Chondrocyte (in vitro differentiated cells): ENCODE data around the gene AFF2. TPM values are rescaled to one million over a fixed set of nuclear protein-coding genes. Genes with fewer than 3 reads are reported as not detected.

Source experiments
- DNase-seq: peaks from one replicate; pipeline ENCODE4 v3.0.0; 2021; ENCODE audit warnings: mixed read lengths, low spot score
- H3K27ac Mint-ChIP-seq: one replicate; pipeline ENCODE4 v1.8.0; 2021; ENCODE audit warnings: mild to moderate bottlenecking, moderate library complexity, mixed read lengths; ENCODE audit not compliant: unreplicated experiment
- H3K27me3 Mint-ChIP-seq: 2 replicates; pipeline ENCODE4 v1.8.0; 2021; ENCODE audit warnings: low read depth, mixed read lengths
- H3K36me3 Mint-ChIP-seq: 2 replicates; pipeline ENCODE4 v1.8.0; 2021; ENCODE audit warnings: low read depth, mixed read lengths
- H3K4me1 Mint-ChIP-seq: 2 replicates; pipeline ENCODE4 v1.8.0; 2021; ENCODE audit warnings: low read depth, mild to moderate bottlenecking, mixed read lengths
- H3K4me3 Mint-ChIP-seq: one replicate; pipeline ENCODE4 v1.8.0; 2021; ENCODE audit warnings: mild to moderate bottlenecking, moderate library complexity, mixed read lengths; ENCODE audit not compliant: unreplicated experiment
- H3K9me3 Mint-ChIP-seq: 2 replicates; pipeline ENCODE4 v1.8.0; 2021; ENCODE audit warnings: low read depth, mixed read lengths
- total RNA-seq: library from RNA; stranded (reverse); gene quantifications from 3 replicates; pipeline ENCODE4 v1.2.1, GENCODE V29; 2021
- TF ChIP-seq, protein P1 (sequence below): fragments of 200-600 bp; sonication (generic); IDR thresholded peaks from 2 replicates; pipeline ENCODE4 v1.5.0; 2021; ENCODE audit warnings: antibody characterized with exemption, mild to moderate bottlenecking, moderate library complexity

Gene AFF2
- total RNA-seq, 1 donor from 2014 or later = 22.4 TPM

- peaks cover 16% of the 10 kb centered on the region for H3K9me3 Mint-ChIP-seq
- H3K36me3 Mint-ChIP-seq = no peaks in the 10 kb centered on the region
These were observed 223.1 kb downstream of the AFF2 start for GRCh38 chrX:148723551-148723950.

GRCh38 chrX:148728901-148729300 is 228.5 kb downstream of the AFF2 start:
- Mint-ChIP-seq H3K4me1 (peaks cover 5% of the 10 kb centered on the region), H3K4me3 (no peak overlapping the region), H3K9me3 (peaks cover 14% of the 10 kb centered on the region), H3K36me3 (no peaks in the 10 kb centered on the region), H3K27ac (no peak overlapping the region), H3K27me3 (no peaks in the 10 kb centered on the region)
- TF ChIP-seq, protein P1, sequence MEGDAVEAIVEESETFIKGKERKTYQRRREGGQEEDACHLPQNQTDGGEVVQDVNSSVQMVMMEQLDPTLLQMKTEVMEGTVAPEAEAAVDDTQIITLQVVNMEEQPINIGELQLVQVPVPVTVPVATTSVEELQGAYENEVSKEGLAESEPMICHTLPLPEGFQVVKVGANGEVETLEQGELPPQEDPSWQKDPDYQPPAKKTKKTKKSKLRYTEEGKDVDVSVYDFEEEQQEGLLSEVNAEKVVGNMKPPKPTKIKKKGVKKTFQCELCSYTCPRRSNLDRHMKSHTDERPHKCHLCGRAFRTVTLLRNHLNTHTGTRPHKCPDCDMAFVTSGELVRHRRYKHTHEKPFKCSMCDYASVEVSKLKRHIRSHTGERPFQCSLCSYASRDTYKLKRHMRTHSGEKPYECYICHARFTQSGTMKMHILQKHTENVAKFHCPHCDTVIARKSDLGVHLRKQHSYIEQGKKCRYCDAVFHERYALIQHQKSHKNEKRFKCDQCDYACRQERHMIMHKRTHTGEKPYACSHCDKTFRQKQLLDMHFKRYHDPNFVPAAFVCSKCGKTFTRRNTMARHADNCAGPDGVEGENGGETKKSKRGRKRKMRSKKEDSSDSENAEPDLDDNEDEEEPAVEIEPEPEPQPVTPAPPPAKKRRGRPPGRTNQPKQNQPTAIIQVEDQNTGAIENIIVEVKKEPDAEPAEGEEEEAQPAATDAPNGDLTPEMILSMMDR = no peak
- no peak for DNase-seq

More at GRCh38 chrX:148723551-148723950, 223.1 kb downstream of the AFF2 start:
- Mint-ChIP-seq H3K4me1 (no peaks in the 10 kb centered on the region), H3K4me3 (no peak overlapping the region), H3K27ac (no peak overlapping the region), H3K27me3 (no peaks in the 10 kb centered on the region)
- TF ChIP-seq, protein P1 = no peak
- DNase-seq = no peak

DNA sequence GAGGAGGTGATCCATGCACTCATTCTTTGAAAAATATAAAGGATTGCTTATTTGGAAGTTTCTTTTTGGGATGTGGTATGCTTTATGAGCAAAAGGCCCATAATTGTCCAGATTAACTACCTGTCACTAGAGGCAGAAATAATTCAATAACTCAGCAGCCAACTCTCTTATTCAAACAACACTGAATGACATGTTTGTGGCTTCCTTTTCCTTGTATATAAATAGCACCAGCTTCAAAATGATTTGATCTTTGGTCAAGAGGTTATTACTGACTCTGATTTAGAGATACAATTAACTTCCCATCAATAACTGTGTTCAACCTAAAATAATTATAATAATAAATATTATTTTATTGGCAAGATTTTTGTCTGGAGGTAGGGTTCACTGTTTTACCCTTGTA is 232.3 kb downstream of the AFF2 start:
- DNase-seq = no peak
- peaks cover 30% of the 10 kb centered on the region for H3K9me3 Mint-ChIP-seq
- no peaks in the 10 kb centered on the region for H3K36me3 Mint-ChIP-seq
- H3K4me3 Mint-ChIP-seq = no peak overlapping the region
- H3K27me3 Mint-ChIP-seq = no peaks in the 10 kb centered on the region
- no peak overlapping the region for H3K27ac Mint-ChIP-seq
- H3K4me1 Mint-ChIP-seq = peaks cover 5% of the 10 kb centered on the region
- TF ChIP-seq, protein P1 = no peak

DNA sequence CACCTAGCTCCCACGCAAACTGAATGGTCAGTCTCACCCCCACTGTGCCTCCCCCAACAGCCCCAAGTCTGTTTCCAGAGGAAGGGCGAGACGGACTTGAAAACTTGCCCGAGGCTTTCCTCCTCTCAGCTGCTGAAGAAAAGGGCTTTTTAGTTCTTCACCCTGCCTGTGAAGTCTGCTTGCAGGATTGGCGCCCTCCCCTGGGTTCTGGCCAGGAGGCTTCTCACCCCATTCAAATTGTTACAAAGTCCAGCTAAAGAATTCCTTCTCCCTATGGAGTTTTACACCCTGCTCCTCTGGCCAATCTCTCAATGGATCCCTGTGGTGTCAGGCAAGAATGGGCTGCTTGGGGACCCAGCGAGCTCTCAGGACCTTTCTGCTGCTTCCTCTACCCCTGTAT is 241.0 kb downstream of the AFF2 start:
- H3K9me3 Mint-ChIP-seq = peaks cover 26% of the 10 kb centered on the region
- no peaks in the 10 kb centered on the region for H3K4me1 Mint-ChIP-seq
- TF ChIP-seq, protein P1 = no peak
- H3K4me3 Mint-ChIP-seq = no peak overlapping the region
- no peak for DNase-seq
- no peaks in the 10 kb centered on the region for H3K36me3 Mint-ChIP-seq
- H3K27ac Mint-ChIP-seq = no peak overlapping the region
- no peaks in the 10 kb centered on the region for H3K27me3 Mint-ChIP-seq

DNA sequence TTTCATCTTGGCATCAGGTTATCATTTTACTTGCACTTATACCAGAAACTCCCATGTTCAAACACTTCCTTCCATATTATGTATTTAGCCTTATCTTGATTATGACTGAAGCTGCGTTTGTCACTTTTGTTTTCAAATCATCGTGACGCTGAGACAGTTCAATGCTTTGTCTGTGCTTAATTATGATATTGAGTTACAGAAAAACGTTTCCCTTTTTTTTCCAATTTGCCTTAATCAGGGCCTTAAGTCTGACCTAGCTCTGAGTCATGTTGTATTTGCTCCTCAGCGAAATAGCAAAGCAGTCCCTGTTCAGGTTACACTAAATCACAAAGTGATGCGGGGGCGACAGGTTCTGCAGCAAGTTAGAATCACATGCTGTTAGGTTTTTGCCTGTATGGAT is 254.7 kb downstream of the AFF2 start:
- Mint-ChIP-seq H3K27ac (no peak overlapping the region), H3K4me3 (no peak overlapping the region), H3K27me3 (no peaks in the 10 kb centered on the region), H3K4me1 (no peaks in the 10 kb centered on the region), H3K36me3 (peaks cover 2% of the 10 kb centered on the region), H3K9me3 (peaks cover 8% of the 10 kb centered on the region)
- no peak for DNase-seq
- TF ChIP-seq, protein P1 = no peak
